GM12874 (cell line): ENCODE data around the gene DAGLB.

Experiments
- TF ChIP-seq, protein P1 (sequence below): IDR thresholded peaks from 2 replicates; pipeline ENCODE4 v1.5.1; 2011; ENCODE audit warnings: low read depth, mild to moderate bottlenecking, control low read depth, low read length, moderate library complexity; ENCODE audit not compliant: insufficient read depth

The DAGLB gene

DNA sequence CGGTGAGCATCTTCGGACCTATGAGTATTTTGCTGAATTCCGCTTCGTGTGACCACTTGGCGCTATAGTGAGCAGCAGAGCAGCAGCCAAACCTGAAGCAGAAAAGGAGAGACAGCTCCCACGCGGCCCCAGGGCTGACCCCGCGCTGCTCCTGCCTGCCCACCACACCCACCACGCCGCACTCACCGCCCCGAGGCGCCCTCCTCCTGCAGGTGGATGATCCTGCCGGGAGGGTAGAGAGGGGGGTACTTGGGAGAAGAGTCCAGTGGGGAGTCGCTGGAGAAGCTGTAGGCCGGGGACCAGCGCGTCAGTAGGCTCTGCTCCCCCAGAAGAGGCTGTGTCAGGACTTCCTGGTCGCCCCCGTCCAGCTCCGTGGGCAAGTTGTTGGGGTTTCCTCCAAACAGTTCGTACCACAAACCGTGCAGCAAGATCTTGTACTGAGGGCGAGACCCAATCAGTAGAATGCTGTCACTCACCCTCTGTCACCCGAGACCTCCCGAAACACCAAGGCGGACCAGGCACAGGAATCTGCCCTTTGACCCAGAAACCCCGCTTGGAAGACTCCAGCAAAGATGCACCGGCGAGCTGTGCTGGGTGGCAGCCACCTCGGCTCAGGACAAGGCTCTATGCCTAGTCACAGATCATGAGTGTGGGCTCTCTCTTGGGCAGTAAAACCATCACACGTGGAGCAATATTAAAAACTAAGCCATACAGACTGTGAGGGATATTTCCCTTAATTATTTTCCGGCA is 37.6 kb downstream of the DAGLB start:
- TF ChIP-seq, protein P1, sequence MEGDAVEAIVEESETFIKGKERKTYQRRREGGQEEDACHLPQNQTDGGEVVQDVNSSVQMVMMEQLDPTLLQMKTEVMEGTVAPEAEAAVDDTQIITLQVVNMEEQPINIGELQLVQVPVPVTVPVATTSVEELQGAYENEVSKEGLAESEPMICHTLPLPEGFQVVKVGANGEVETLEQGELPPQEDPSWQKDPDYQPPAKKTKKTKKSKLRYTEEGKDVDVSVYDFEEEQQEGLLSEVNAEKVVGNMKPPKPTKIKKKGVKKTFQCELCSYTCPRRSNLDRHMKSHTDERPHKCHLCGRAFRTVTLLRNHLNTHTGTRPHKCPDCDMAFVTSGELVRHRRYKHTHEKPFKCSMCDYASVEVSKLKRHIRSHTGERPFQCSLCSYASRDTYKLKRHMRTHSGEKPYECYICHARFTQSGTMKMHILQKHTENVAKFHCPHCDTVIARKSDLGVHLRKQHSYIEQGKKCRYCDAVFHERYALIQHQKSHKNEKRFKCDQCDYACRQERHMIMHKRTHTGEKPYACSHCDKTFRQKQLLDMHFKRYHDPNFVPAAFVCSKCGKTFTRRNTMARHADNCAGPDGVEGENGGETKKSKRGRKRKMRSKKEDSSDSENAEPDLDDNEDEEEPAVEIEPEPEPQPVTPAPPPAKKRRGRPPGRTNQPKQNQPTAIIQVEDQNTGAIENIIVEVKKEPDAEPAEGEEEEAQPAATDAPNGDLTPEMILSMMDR, result no peak

DNA sequence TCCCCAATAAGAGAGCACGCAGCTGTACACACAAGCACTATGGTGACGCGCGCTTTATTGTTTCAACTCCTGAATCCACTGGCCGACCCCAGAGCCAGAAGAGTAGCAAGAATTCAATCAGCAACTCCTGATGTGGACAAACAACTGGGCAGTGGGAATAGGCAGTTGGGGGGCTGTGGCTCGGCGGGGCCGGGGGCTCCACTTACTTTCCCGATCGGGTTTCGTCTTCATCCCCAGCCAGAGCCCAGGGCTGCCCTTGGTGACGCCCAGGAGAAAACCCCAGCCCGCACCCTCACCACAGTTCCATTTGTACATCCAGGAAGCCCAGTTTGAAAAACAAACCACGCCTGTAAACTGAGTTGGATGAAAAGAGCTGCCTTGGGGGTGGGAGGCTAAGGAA is 38.7 kb downstream of the DAGLB start:
- TF ChIP-seq, protein P1, result no peak

DNA sequence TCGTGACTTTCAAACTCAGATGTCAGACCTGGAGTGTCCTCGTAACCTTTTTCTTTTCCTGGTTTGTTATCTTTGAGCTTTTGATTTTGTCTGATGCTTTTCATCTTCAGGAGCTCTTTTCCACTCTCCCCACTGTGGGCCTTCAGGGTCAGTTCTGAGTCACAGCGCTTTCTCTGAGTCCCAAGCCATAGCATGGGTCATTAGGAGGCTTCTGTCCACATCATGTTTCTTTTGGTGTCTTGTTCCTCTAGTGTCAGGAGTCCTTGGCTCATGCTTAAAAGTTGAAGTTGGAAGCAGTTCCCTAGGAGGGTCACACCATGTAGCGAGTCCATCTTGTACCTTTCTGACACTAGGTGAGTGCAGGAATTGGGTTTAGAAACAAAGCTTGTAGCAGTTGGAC is 40.3 kb downstream of the DAGLB start:
- TF ChIP-seq, protein P1, result no peak

DNA sequence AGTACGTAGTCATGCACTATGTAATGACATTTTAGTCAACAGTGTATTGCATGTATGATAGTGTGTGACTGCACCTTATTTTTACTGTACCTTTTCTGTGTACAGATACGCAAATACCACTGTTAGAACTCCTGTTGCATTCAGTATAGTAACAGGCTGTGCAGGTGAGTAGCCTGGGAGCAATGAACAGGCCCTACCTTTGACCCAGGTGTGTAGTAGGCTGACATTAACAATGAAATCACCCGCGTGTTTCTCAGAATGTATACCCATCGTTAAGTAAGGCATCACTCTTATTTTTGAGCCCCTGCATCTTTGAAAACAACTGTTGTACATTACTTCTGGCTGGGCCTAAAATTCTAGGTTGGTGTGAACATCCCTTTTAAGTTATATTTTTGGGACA is 41.6 kb downstream of the DAGLB start:
- TF ChIP-seq, protein P1, result no peak

DNA sequence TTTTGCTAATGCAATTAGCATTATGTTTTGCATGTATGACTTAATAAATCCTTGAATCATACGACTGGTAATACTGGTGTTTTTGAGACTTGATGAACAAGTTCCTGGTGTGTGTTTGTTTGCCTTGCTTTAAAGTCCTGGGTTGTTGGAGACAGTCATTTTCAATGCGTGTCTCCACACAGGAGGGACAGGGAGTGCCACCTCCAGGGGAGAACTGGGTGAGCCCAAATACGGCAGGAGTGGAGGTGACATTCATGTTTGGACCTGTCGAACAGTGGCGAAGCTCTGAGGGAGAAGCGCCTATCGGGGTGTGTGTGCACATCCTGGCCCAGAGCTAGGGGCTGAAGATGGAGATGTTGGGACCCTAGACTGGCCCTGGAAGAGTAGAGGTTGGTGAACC is 43.8 kb downstream of the DAGLB start:
- TF ChIP-seq, protein P1, result no peak

DNA sequence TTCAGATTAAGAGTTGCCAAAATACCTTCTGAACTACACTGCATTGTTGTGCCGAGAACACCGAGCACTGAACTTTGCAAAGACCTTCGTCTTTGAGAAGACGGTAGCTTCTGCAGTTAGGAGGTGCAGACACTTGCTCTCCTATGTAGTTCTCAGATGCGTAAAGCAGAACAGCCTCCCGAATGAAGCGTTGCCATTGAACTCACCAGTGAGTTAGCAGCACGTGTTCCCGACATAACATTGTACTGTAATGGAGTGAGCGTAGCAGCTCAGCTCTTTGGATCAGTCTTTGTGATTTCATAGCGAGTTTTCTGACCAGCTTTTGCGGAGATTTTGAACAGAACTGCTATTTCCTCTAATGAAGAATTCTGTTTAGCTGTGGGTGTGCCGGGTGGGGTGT is 45.0 kb downstream of the DAGLB start:
- TF ChIP-seq, protein P1, result no peak

DNA sequence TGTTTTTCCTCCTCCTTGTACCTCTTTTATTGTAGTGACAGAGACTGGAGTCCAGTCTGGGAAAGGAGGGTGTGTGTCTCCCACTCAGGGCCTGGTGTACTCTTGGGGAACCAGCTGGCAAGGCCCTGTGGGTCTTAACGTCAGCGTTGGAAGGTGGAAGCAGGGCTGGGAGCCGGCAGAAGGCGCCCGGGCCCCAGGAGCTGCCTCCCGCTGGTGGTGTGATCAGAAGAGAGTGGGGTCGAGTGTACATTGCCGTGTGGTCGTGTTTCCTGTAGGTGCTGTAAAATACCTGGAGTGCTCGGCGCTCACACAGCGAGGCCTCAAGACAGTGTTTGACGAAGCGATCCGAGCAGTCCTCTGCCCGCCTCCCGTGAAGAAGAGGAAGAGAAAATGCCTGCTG is 45.7 kb downstream of the DAGLB start:
- TF ChIP-seq, protein P1, result no peak
